CD4-positive, alpha-beta T cell treated with Interleukin-17A for 4 hours (primary cell): ENCODE data around the gene TMC6.

Experiments used
- DNase-seq: peaks from one replicate; pipeline ENCODE4 v3.0.0-alpha.2; 2020; ENCODE audit warnings: mixed read lengths

Gene TMC6

DNA sequence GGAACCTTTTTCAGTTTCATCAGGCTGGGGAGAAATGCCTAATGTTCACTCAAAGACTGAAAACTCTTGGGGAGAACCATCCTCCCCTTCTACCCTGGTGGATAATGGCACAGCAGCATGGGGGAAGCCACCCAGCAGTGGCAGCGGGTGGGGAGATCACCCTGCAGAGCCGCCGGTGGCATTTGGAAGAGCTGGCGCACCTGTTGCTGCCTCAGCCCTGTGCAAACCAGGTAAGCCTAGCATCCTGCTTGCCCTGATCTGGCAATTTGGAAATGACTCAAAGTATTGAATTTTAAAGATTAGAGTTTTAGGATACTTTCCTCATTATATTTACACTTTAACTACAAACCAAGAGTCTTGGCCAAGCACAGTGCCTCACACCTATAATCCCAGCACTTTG, 63.8 kb downstream of the TMC6 start:
- DNase-seq, result no peak

DNA sequence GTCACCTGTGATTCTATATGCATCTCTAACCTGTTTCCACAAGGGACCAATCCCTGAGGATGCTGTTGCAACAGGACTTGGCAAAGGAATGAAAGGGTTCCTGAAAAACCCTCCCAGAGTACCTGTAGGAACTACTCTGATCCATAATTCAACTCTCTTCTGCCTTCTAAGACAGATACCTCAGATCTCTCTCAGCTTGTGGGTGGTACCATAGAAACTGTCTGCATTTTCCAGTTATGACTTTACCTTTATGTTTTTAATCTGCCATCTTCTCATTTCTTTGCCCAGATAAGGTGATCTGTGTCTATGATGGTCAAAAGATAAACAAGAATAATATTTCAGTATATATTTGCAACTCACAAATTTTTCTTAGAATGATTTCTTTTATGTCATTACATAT, 65.1 kb downstream of the TMC6 start:
- DNase-seq, result no peak

DNA sequence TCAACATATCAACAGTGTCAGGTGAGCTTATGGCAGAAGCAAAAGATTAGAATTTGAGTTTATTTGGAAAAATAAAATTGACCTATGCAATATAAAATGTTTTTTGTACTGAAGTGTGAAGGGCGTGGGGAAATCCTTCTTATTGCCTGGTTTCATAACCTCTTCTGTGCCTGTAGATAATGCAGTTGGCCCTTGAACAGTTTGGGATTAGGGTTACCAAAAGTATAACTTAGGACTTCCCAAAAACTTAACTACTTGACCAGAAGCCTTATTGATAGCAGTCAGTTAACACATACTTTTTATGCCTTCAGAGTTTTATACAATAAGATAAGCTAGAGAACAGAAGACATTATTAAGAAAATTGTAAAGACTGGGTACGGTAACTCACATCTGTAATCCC, 66.0 kb downstream of the TMC6 start:
- no peak for DNase-seq
